Stomach smooth muscle (tissue), 2 donors: ENCODE data around the gene CDH15.
"Not testable (repeated sequence)": the region's sequence is repeated elsewhere in the genome, so short reads cannot be mapped to it uniquely, and the experiment has no call there.

Experiments
- H3K27ac ChIP-seq: one replicate; pipeline ENCODE4 v1.7.0; 2013; ENCODE audit warnings: mild to moderate bottlenecking, low read length, inconsistent platforms
- H3K27me3 ChIP-seq, 2 donors: one replicate each; pipeline ENCODE4 v1.7.0; 2013; ENCODE audit warnings: low read length in 2 of 2; ENCODE audit not compliant: insufficient read depth in 2 of 2, control insufficient read depth in 1 of 2
- H3K36me3 ChIP-seq, 2 donors: one replicate each; pipeline ENCODE4 v1.7.0; 2013; ENCODE audit warnings: low read length in 2 of 2; ENCODE audit not compliant: control insufficient read depth in 2 of 2, insufficient read depth in 2 of 2
- H3K4me1 ChIP-seq: one replicate; pipeline ENCODE4 v1.7.0; 2013; ENCODE audit warnings: low read length; ENCODE audit not compliant: control insufficient read depth, insufficient read depth
- H3K4me3 ChIP-seq, 2 donors: one replicate each; pipeline ENCODE4 v1.7.0; 2013; ENCODE audit warnings: low read length in 2 of 2
- H3K9ac ChIP-seq, 2 donors: one replicate each; pipeline ENCODE4 v1.7.0; 2013; ENCODE audit warnings: low read length in 2 of 2, mild to moderate bottlenecking in 1 of 2
- H3K9me3 ChIP-seq, 2 donors: one replicate each; pipeline ENCODE4 v1.7.0; 2013; ENCODE audit warnings: low read length in 2 of 2; ENCODE audit not compliant: control insufficient read depth in 2 of 2
- donor health status: healthy.
- donor health status: Pancreatic carcinoma.

The CDH15 gene

GRCh38 chr16:89230255-89230654 is 58.7 kb downstream of the CDH15 start:
- Histone ChIP-seq H3K4me1 (no peaks in the 10 kb centered on the region), H3K9ac (no peak overlapping the region), H3K36me3 (peaks cover 58 to 71% of the 10 kb centered on the region in 2 donors), H3K9me3 (peaks cover 5 to 8% of the 10 kb centered on the region in 2 donors), H3K27ac (no peak overlapping the region), H3K27me3 (no peaks in the 10 kb centered on the region), H3K4me3 (no peak overlapping the region)

- H3K27ac ChIP-seq, result no peak overlapping the region
- H3K9ac ChIP-seq, result no peak overlapping the region
- peaks cover 45 to 60% of the 10 kb centered on the region in 2 donors for H3K36me3 ChIP-seq
- H3K27me3 ChIP-seq, result no peaks in the 10 kb centered on the region
- no peak overlapping the region for H3K4me3 ChIP-seq
- no peaks in the 10 kb centered on the region for H3K4me1 ChIP-seq
- peaks cover 5% of the 10 kb centered on the region in 2 donors for H3K9me3 ChIP-seq
Measured at GRCh38 chr16:89232107-89232506, 60.6 kb downstream of the CDH15 start.

DNA sequence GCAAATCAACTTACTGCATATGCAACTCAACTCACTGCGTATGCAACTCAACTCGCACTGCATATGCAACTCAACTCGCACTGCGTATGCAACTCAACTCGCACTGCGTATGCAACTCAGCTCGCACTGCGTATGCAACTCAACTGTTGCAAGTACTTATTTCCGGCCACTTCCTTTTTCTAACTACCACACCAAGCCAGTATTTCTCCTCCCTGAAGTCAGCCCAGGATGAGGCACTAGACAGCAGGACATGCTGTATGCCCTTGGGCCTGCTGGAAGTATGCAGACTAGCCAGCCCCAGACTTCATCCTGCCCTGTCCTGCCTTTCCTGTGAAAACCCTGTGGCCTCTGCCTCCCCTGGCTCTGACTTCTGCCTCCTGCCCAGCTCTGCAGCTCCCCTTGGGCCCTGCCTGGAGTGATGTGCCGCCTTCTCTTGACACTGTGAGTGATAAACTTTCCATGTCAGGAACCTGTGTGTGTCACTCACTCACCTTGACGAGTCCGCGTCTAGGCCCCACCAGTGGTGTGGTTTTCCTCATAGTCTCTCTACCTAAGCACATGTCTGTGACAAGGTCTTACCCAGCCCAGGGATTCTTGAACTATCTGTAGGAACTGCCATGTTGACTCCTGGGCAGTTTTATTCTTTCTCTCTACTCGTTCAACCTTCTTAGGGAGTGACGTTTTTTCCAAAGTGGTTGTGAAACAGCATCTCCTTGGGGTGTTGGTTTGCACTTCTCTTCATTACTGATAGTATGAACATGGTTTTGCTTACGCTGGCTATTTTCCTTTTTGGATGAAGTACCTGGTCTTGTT is 62.3 kb downstream of the CDH15 start:
- H3K9ac ChIP-seq, result no peak overlapping the region
- no peaks in the 10 kb centered on the region for H3K9me3 ChIP-seq
- H3K27me3 ChIP-seq, result no peaks in the 10 kb centered on the region
- no peak overlapping the region for H3K4me3 ChIP-seq
- peaks cover 28 to 46% of the 10 kb centered on the region in 2 donors for H3K36me3 ChIP-seq
- no peak overlapping the region for H3K27ac ChIP-seq
- no peaks in the 10 kb centered on the region for H3K4me1 ChIP-seq

DNA sequence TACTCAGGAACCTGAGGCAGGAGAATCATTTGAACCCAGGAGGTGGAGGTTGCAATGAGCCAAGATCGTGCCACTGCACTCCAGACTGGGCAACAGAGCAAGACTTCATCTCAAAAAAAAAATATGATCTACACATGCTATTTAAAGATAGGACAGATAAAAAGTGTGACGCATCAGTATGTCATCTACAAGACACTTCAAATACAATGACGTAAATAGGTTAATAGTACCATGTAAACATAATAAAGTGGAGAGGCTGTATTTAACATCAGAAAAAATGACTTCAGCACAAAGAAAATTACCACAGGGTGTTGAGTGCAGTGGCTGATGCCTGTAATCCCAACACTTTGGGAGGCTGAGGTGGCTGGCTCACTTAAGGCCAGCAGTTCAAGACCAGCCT is 66.2 kb downstream of the CDH15 start:
- H3K4me1 ChIP-seq, result peaks cover 7% of the 10 kb centered on the region
- no peak overlapping the region for H3K4me3 ChIP-seq
- no peak overlapping the region for H3K27ac ChIP-seq
- peaks cover 8 to 17% of the 10 kb centered on the region in 2 donors for H3K36me3 ChIP-seq
- H3K27me3 ChIP-seq, result no peaks in the 10 kb centered on the region
- H3K9me3 ChIP-seq, result no peaks in the 10 kb centered on the region
- H3K9ac ChIP-seq, result no peak overlapping the region

- Histone ChIP-seq H3K9ac (peak overlapping the region; percentile 98 to 99), H3K4me3 (peak overlapping the region; percentile 94 to 97), H3K9me3 (no peaks in the 10 kb centered on the region), H3K27ac (peak overlapping the region; percentile 95), H3K4me1 (peaks cover 8% of the 10 kb centered on the region), H3K27me3 (no peaks in the 10 kb centered on the region), H3K36me3 (no peaks in the 10 kb centered on the region)
Measured at GRCh38 chr16:89241187-89242007, 69.8 kb downstream of the CDH15 start.

- H3K4me3 ChIP-seq, result no peak overlapping the region
Measured at GRCh38 chr16:89242795-89243200, 71.2 kb downstream of the CDH15 start.

DNA sequence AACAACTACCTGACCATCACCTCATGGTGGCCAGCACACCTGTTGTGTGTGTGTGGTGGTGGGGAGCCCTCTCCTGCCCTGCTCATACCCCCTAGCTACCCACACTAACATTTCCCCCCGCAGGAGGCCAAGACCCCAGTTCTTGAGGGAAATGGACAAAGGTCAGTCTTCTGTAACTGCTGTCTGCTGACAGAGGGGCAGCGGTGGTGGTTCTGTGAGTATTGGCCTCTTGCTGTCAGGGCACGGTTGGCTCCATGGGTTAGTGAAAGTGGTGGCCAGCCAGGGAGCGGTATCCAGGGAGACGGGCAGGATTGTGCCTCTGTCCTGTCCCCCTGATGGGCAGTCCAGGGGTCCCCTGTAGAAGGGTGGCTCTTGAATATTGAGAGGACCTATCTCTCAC is 72.1 kb downstream of the CDH15 start:
- Histone ChIP-seq H3K36me3 (no peaks in the 10 kb centered on the region), H3K9ac (no peak overlapping the region), H3K27ac (no peak overlapping the region), H3K27me3 (no peaks in the 10 kb centered on the region), H3K9me3 (no peaks in the 10 kb centered on the region), H3K4me3 (no peak overlapping the region), H3K4me1 (peaks cover 15% of the 10 kb centered on the region)

More at GRCh38 chr16:89242795-89243200, 71.2 kb downstream of the CDH15 start:
- Histone ChIP-seq H3K4me1 (peaks cover 15% of the 10 kb centered on the region), H3K9ac (no peak overlapping the region), H3K36me3 (no peaks in the 10 kb centered on the region), H3K9me3 (no peaks in the 10 kb centered on the region), H3K27me3 (no peaks in the 10 kb centered on the region), H3K27ac (no peak overlapping the region)

GRCh38 chr16:89244264-89244663 is 72.7 kb downstream of the CDH15 start:
- peaks cover 15% of the 10 kb centered on the region for H3K4me1 ChIP-seq
- H3K27ac ChIP-seq, H3K9ac ChIP-seq, H3K27me3 ChIP-seq, H3K36me3 ChIP-seq, H3K9me3 ChIP-seq, H3K4me3 ChIP-seq: not testable (repeated sequence)

DNA sequence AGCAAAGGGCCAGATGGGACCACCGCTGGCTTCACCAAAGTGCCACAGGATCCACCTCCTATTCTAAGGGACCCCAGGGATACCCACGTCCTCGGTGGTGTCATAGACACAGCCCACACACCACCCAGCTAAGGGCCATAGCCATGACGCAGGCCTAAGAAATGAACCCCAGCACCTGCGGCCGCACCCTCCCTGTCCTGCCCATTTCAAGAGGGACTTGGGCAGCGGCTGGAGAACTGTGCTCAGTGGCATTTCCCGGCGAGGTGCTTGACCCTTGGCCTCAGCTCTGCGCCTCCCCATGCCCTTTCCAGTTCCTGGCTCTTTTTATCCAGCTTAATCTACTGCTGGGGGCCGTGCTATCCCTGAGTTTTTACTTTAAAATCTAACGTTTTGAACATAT is 73.2 kb downstream of the CDH15 start:
- no peaks in the 10 kb centered on the region for H3K9me3 ChIP-seq
- no peaks in the 10 kb centered on the region for H3K36me3 ChIP-seq
- no peak overlapping the region for H3K4me3 ChIP-seq
- peaks cover 15% of the 10 kb centered on the region for H3K4me1 ChIP-seq
- no peak overlapping the region for H3K9ac ChIP-seq
- H3K27ac ChIP-seq, result no peak overlapping the region
- H3K27me3 ChIP-seq, result no peaks in the 10 kb centered on the region
